Spleen (tissue), 7 donors: ENCODE results near the gene ATP5F1D.

ENCODE experiments used
- CTCF ChIP-seq, 11 experiments: fragments of 200-600 bp in 7 of 11; fragments of 450-650 bp in 4 of 11; sonication (generic) in 4 of 11; IDR thresholded peaks in 8 of 11; conservative IDR thresholded peaks in 3 of 11; 1 replicate in 7 of 11; 2 replicates in 4 of 11; pipeline versions ENCODE4 v1.4.0 to v1.8.0; 2016 to 2021; ENCODE audit warnings: antibody characterized with exemption in 11 of 11, inconsistent platforms in 4 of 11, mild to moderate bottlenecking in 1 of 11
- POLR2A ChIP-seq, 3 donors: fragments of 450-650 bp; IDR thresholded peaks; one replicate each; pipeline ENCODE4 v1.5.1; 2017; ENCODE audit warnings: antibody characterized with exemption in 3 of 3, mild to moderate bottlenecking in 1 of 3
- donor health status: DM: no; HTN: no; CAD: no; lungs with moderate emphysema.
- donor health status: DM: no; HTN: no; CAD: no.
- donor health status: DM: no; HTN: no; CAD: no.

GRCh38 chr19:1293782-1294604 lies 52.4 kb downstream of the ATP5F1D start:
- TF ChIP-seq POLR2A (IDR thresholded peaks at IDR 0.05) (no peak), CTCF (IDR thresholded peaks at IDR 0.05 in 8 of 11, conservative IDR thresholded peaks at IDR 0.05 in 3 of 11) (no peak)
